Osteocyte (in vitro differentiated cells): ENCODE results near the gene TFAP2B. TPM values are rescaled to one million over a fixed set of nuclear protein-coding genes. Genes with fewer than 3 reads are reported as not detected.

ENCODE experiments used
- DNase-seq: peaks from one replicate; pipeline ENCODE4 v3.0.0; 2021; ENCODE audit warnings: mixed read lengths; ENCODE audit not compliant: unreplicated experiment; ENCODE audit errors: extremely low spot score
- H3K27ac Mint-ChIP-seq: one replicate; pipeline ENCODE4 v1.8.0; 2021; ENCODE audit warnings: mild to moderate bottlenecking, mixed read lengths; ENCODE audit not compliant: unreplicated experiment
- H3K27me3 Mint-ChIP-seq: one replicate; pipeline ENCODE4 v1.8.0; 2021; ENCODE audit warnings: mixed read lengths; ENCODE audit not compliant: unreplicated experiment
- H3K36me3 Mint-ChIP-seq: one replicate; pipeline ENCODE4 v1.8.0; 2021; ENCODE audit warnings: mixed read lengths; ENCODE audit not compliant: unreplicated experiment
- H3K4me1 Mint-ChIP-seq: one replicate; pipeline ENCODE4 v1.8.0; 2021; ENCODE audit warnings: mixed read lengths; ENCODE audit not compliant: unreplicated experiment
- H3K4me3 Mint-ChIP-seq: one replicate; pipeline ENCODE4 v1.8.0; 2021; ENCODE audit warnings: mild to moderate bottlenecking, moderate library complexity, mixed read lengths; ENCODE audit not compliant: unreplicated experiment
- H3K9me3 Mint-ChIP-seq: one replicate; pipeline ENCODE4 v1.8.0; 2021; ENCODE audit warnings: mixed read lengths; ENCODE audit not compliant: unreplicated experiment
- total RNA-seq: library from RNA; stranded (reverse); gene quantifications from 2 replicates; pipeline ENCODE4 v1.2.1, GENCODE V29; 2021
- TF ChIP-seq, protein P1 (sequence below): fragments of 200-600 bp; sonication (generic); IDR thresholded peaks from 2 replicates; pipeline ENCODE4 v1.5.0; 2021; ENCODE audit warnings: antibody characterized with exemption, mild to moderate bottlenecking, moderate library complexity

The TFAP2B gene
- total RNA-seq, 1 donor from 2014 or later = 26.4 TPM

DNA sequence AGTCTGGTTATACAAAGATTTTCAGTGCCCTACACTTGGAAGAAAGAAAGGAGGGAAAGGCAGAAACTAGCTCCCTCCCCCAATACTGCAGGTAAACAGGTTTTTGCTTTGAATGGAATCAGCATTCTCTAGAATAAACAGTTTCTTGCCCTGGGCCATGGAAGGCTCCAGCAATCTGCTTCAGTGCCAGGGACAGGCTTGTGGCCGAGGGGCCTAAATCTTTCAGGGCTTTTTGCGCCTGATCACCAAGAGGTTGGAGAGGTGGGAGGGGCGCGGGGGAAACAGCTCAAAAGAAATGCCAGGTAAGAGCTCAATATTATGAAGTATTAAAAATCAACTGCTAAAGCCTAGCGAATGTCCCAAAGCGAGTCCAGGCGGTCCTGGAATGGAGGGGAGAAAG, 23.8 kb downstream of the TFAP2B start:
- Mint-ChIP-seq H3K4me1 (peaks cover 8% of the 10 kb centered on the region), H3K9me3 (no peaks in the 10 kb centered on the region), H3K36me3 (peaks cover 36% of the 10 kb centered on the region), H3K27ac (no peak overlapping the region), H3K4me3 (no peak overlapping the region), H3K27me3 (no peaks in the 10 kb centered on the region)
- TF ChIP-seq, protein P1, sequence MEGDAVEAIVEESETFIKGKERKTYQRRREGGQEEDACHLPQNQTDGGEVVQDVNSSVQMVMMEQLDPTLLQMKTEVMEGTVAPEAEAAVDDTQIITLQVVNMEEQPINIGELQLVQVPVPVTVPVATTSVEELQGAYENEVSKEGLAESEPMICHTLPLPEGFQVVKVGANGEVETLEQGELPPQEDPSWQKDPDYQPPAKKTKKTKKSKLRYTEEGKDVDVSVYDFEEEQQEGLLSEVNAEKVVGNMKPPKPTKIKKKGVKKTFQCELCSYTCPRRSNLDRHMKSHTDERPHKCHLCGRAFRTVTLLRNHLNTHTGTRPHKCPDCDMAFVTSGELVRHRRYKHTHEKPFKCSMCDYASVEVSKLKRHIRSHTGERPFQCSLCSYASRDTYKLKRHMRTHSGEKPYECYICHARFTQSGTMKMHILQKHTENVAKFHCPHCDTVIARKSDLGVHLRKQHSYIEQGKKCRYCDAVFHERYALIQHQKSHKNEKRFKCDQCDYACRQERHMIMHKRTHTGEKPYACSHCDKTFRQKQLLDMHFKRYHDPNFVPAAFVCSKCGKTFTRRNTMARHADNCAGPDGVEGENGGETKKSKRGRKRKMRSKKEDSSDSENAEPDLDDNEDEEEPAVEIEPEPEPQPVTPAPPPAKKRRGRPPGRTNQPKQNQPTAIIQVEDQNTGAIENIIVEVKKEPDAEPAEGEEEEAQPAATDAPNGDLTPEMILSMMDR = no peak
- DNase-seq = no peak

DNA sequence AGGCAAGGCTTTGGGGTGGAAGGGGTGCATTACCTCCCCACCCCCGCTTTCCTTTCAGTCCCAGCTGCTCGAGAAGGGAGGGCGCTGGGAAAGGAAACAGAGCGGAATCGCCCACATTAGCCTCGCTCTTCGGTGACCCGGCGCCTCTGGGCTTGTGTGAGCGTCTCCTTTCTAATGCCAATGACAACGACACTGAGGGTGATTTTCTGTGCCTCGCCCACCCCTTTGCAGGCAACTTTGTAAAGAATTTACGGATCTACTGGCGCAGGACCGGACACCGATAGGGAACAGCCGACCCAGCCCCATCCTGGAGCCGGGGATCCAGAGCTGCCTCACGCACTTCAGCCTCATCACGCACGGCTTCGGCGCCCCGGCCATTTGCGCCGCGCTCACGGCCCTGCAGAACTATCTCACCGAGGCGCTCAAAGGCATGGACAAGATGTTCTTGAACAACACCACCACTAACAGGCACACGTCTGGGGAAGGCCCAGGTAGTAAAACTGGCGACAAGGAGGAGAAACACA, 24.3 kb downstream of the TFAP2B start:
- Mint-ChIP-seq H3K4me1 (peaks cover 11% of the 10 kb centered on the region), H3K27ac (no peak overlapping the region), H3K9me3 (no peaks in the 10 kb centered on the region), H3K4me3 (no peak overlapping the region), H3K27me3 (peaks cover 3% of the 10 kb centered on the region), H3K36me3 (peaks cover 31% of the 10 kb centered on the region)
- TF ChIP-seq, protein P1 = no peak
- no peak for DNase-seq

DNA sequence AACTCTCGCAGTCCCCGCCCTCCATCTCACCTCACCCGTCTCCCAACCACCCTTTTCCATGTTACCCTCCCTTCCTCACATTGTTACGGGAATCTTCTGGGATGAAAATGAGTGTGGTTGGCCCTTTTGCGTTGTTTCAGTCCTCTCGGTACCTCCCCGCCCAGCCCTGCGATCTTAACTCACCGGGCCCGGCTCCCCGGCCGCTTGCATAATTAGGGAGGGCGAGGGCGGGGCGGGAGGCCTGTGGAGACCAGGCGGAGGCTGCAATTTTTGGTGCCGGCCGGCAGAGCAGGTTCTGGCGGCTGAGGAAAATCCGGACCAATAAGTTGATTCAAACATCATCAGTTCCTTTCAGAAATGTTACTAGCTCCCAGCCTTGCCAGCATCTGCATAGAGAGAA, 25.2 kb downstream of the TFAP2B start:
- Mint-ChIP-seq H3K36me3 (peaks cover 30% of the 10 kb centered on the region), H3K27me3 (peaks cover 3% of the 10 kb centered on the region), H3K4me3 (no peak overlapping the region), H3K9me3 (no peaks in the 10 kb centered on the region), H3K4me1 (peaks cover 19% of the 10 kb centered on the region), H3K27ac (no peak overlapping the region)
- DNase-seq = no peak
- TF ChIP-seq, protein P1 = no peak

DNA sequence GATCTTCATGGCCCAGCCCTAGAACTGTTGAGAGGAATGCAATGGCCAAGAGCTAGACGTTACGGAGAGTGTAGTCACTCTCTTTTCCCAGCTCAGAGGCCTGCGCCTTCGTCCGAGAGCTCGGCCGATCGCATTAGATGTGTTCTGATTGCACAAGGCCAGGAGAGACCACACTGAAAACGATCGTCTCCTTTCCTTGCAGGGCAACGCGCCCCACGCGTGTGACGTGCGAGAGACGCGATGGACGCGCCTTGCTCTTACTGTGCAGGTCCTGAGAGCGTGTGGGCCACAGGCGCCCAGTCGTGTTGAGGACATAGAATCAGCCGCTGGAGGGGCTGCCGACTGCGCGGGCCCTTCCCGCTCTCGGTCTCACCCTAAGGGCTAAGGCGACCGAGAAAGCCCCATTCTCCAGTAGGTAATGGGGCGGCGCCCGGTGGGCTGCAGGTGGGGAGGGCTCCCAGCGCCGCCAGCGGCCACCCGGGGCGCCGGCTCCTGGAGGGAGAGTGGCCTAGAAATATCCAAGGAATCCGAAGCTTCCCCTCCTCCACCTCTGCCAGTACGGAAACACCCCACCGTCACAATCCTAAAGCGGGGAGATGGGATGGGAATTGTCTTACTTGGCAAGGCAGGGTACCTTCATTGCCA, 26.9 kb downstream of the TFAP2B start:
- H3K9me3 Mint-ChIP-seq = no peaks in the 10 kb centered on the region
- TF ChIP-seq, protein P1 = no peak
- H3K36me3 Mint-ChIP-seq = peaks cover 25% of the 10 kb centered on the region
- H3K27me3 Mint-ChIP-seq = peaks cover 3% of the 10 kb centered on the region
- H3K27ac Mint-ChIP-seq = no peak overlapping the region
- DNase-seq = no peak
- peaks cover 28% of the 10 kb centered on the region for H3K4me1 Mint-ChIP-seq
- H3K4me3 Mint-ChIP-seq = no peak overlapping the region

DNA sequence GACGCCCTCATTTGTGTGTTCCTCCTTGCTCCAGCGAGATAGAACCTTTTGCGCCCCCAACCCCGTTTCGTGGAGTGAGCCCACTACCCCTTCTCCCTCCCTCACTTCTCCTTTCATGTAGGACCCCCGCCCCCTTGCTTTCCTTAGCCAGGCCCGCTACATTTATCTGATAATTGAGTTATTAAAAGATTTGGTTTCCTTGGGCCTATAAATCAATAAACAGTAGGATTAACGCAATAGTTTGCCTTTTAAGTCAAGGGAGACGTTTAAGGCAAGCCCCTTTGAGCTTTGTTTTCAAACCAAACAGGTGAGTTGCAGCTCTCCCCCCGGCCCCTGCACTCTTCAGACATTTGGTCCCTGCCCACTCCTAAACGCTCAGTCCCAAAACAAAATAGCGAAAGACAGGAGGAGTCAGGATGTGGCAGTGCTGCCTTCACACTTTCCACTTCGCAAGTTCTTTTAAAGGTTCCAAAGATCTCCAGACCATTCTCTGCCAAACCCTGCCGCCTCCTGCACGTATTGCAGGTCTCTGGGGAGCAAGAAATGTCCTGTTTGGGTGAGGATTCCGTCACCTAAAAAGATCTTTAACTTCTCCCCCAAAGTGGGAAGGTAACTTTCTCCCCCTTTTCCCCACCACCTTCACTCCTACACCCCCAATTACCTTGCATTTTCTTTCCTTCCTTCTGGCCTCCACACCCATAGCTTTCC, 27.6 kb downstream of the TFAP2B start:
- DNase-seq = no peak
- peaks cover 28% of the 10 kb centered on the region for H3K4me1 Mint-ChIP-seq
- peaks cover 20% of the 10 kb centered on the region for H3K36me3 Mint-ChIP-seq
- no peaks in the 10 kb centered on the region for H3K9me3 Mint-ChIP-seq
- H3K4me3 Mint-ChIP-seq = no peak overlapping the region
- TF ChIP-seq, protein P1 = no peak
- peaks cover 3% of the 10 kb centered on the region for H3K27me3 Mint-ChIP-seq
- no peak overlapping the region for H3K27ac Mint-ChIP-seq
